Neutrophil (primary cell): Measurements from ENCODE around the gene RNASE3.
"Not testable (repeated sequence)": the region's sequence is repeated elsewhere in the genome, so short reads cannot be mapped to it uniquely, and the experiment has no call there.

Experiments used
- H3K27ac ChIP-seq: fragments of 200-600 bp; sonication (generic); 2 replicates; pipeline ENCODE4 v1.5.1; 2016; ENCODE audit warnings: mild to moderate bottlenecking, moderate library complexity
- H3K27me3 ChIP-seq: fragments of 200-600 bp; sonication (generic); 2 replicates; pipeline ENCODE4 v1.6.0; 2016; ENCODE audit warnings: mild to moderate bottlenecking
- H3K36me3 ChIP-seq: fragments of 200-600 bp; sonication (generic); 2 replicates; pipeline ENCODE4 v1.5.1; 2017
- H3K4me1 ChIP-seq, 2 experiments: fragments of 200-600 bp in 1 of 2; sonication (generic) in 1 of 2; 1 replicate in 1 of 2; 2 replicates in 1 of 2; pipeline versions ENCODE4 v1.5.1 to v1.6.1; 2013 to 2016; ENCODE audit warnings: low read depth in 1 of 2, low read length in 1 of 2, mild to moderate bottlenecking in 1 of 2, moderate library complexity in 1 of 2; ENCODE audit not compliant: control insufficient read depth in 1 of 2, insufficient read depth in 1 of 2
- H3K4me3 ChIP-seq, 2 experiments: fragments of 200-600 bp in 1 of 2; sonication (generic) in 1 of 2; 1 replicate in 1 of 2; 2 replicates in 1 of 2; pipeline ENCODE4 v1.5.1; 2013 to 2016; ENCODE audit warnings: low read depth in 1 of 2, low read length in 1 of 2, mild to moderate bottlenecking in 1 of 2, moderate library complexity in 1 of 2
- H3K9me3 ChIP-seq: fragments of 200-600 bp; sonication (generic); 2 replicates; pipeline ENCODE4 v1.5.1; 2016
- TF ChIP-seq, protein P1 (sequence below): fragments of 200-600 bp; sonication (generic); IDR thresholded peaks from 2 replicates; pipeline ENCODE4 v1.5.1; 2016; ENCODE audit warnings: antibody characterized with exemption

RNASE3 gene

DNA sequence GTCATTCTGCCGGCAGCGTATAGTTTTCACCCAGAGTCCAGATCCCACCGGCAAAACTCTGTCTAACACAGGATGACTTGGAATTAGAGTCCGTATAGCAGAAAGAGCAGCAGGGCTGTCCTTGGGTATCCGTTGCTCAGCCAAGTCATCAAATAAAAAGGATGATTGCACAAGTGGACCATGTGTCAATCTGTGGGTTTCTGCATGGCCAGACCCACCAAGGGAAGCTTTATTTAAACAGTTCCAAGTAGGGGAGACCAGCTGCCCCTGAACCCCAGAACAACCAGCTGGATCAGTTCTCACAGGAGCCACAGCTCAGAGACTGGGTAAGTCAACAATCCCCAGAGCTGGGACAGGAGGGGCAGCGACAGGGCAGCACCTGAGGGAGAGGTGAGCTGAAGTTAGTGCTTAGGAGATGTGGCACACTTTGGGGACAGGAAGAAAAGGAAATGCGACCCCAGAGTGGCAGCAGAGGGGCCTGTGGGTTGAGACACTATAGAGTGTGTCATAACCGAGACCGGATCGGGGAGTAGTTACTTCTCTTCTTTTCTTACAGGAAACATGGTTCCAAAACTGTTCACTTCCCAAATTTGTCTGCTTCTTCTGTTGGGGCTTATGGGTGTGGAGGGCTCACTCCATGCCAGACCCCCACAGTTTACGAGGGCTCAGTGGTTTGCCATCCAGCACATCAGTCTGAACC is at the start of gene RNASE3:
Gene RNASE3, plus strand, starts transcription at position 260 of the 700 bp plus-strand sequence. Its CDS starts 302 bp downstream, at position 562.
- H3K27ac ChIP-seq: peak within 1 kb of the TSS; percentile 72
- H3K36me3 ChIP-seq, H3K9me3 ChIP-seq, H3K4me3 ChIP-seq, H3K27me3 ChIP-seq: not testable (repeated sequence)
- peaks cover 37 to 54% of the 10 kb centered on the region in 2 experiments for H3K4me1 ChIP-seq

DNA sequence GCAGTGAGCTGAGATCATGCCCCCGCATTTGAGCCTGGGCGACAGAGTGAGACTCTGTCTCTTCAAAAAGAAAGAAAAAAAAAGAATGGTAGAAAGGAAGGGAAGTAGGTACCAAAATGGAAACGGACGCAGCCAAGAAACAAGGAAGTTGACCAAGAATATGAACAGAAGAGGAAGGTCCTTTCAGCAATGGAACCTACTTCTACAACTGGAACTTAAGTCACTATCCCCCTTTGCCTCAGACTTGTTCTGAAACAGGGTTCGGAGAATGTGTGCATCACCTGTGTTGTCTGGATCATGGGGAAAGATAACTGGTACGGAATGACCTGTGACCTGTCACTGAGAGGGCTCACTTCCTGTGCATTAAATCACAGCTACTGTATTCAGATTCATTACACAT is 44.6 kb upstream of the RNASE3 start:
- no peaks in the 10 kb centered on the region for H3K9me3 ChIP-seq
- peaks cover 0 to 7% of the 10 kb centered on the region in 2 experiments for H3K4me1 ChIP-seq
- H3K36me3 ChIP-seq: no peaks in the 10 kb centered on the region
- peak overlapping the region; percentile 21 for H3K27ac ChIP-seq
- TF ChIP-seq, protein P1, sequence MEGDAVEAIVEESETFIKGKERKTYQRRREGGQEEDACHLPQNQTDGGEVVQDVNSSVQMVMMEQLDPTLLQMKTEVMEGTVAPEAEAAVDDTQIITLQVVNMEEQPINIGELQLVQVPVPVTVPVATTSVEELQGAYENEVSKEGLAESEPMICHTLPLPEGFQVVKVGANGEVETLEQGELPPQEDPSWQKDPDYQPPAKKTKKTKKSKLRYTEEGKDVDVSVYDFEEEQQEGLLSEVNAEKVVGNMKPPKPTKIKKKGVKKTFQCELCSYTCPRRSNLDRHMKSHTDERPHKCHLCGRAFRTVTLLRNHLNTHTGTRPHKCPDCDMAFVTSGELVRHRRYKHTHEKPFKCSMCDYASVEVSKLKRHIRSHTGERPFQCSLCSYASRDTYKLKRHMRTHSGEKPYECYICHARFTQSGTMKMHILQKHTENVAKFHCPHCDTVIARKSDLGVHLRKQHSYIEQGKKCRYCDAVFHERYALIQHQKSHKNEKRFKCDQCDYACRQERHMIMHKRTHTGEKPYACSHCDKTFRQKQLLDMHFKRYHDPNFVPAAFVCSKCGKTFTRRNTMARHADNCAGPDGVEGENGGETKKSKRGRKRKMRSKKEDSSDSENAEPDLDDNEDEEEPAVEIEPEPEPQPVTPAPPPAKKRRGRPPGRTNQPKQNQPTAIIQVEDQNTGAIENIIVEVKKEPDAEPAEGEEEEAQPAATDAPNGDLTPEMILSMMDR: no peak
- no peaks in the 10 kb centered on the region for H3K27me3 ChIP-seq
- no peak overlapping the region for H3K4me3 ChIP-seq

DNA sequence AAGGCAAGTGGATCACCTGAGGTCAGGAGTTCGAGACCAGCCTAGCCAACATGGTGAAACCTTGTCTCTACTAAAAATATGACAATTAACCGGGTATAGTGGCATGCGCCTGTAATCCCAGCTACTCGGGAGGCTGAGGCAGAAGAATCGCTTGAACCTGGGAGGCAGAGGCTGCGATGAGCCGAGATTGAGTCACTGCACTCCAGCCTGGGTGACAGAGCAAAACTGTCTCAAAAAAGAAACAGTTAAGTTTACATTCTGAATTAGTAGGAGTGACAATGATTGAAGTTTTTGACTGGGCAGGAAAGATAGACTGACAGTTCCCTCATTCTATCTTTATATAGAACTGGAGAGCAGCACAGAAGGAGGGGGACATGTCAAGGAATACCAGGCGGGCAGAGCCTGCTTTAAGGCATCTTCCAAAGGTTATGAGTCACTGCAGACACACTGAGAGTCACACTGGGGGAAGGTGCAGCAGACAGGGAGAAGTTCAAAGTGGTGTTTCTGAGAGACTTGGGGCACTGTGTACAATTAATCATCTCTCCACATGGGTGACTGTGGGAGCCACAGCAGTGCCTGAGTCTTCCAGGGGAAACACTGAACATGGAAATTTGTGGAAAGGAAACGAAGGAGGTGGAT is 42.8 kb upstream of the RNASE3 start:
- Histone ChIP-seq H3K4me3 (no peak overlapping the region), H3K9me3 (no peaks in the 10 kb centered on the region), H3K27ac (no peak overlapping the region), H3K4me1 (peaks cover 0 to 7% of the 10 kb centered on the region in 2 experiments), H3K36me3 (no peaks in the 10 kb centered on the region), H3K27me3 (no peaks in the 10 kb centered on the region)
- TF ChIP-seq, protein P1: no peak

DNA sequence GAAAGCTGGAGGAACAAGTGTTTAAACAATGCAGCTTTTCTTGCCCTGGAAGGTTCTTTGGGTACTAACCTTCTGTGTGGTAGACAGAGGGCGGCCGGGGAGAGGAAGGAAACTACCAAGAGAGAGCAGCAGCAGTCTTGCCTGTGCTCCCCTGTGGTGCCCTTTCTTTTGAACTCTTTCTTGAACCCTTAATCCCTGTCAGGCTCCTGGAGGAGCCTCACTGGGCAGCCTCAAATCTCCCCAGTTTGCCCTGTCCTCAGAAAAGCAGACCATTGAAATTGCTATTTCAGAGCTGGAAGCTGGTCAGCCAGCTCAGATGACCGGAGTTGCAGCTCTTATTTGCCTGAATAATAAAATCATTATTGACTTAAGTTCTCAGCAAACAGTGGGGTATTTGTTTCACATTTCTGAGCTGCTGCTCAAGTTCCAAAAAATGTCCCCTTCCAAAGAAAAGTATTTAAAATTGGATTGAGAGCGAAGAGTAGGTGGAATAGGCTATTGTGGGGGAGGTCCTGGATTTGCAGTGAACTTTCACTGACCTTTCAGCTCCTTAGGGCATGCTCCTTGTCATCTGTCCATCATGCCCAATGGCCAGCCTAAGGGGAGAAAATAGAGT is 42.1 kb upstream of the RNASE3 start:
- Histone ChIP-seq H3K36me3 (no peaks in the 10 kb centered on the region), H3K27me3 (no peaks in the 10 kb centered on the region), H3K27ac (no peak overlapping the region), H3K4me1 (peaks cover 0 to 7% of the 10 kb centered on the region in 2 experiments), H3K9me3 (no peaks in the 10 kb centered on the region), H3K4me3 (no peak overlapping the region)
- TF ChIP-seq, protein P1: no peak

DNA sequence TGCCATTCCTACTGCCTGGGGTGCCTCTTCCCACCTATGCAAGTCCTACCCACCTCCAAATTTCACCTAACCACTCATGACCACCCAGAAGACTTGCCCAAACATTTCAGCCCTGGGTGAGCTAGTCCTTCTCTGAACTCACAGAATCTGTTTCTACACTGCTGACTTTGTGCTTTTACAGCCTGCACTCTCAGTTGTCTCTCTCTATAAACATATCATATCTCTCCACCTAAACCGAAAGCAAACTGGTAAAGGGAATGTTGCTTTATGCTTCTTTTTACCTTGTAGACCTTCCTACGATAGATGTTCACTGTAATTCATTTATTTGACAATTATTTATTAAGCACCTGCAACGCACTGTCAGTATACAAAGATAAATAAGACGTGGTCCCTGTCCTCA is 38.1 kb upstream of the RNASE3 start:
- Histone ChIP-seq H3K9me3 (no peaks in the 10 kb centered on the region), H3K4me3 (no peak overlapping the region), H3K36me3 (no peaks in the 10 kb centered on the region), H3K4me1 (no peaks in the 10 kb centered on the region), H3K27me3 (no peaks in the 10 kb centered on the region), H3K27ac (no peak overlapping the region)
- TF ChIP-seq, protein P1: no peak
